ENCODE results near the gene MYO9B.

- TF ChIP-seq CTCF (IDR thresholded peaks at IDR 0.05) (no peak), POLR2A (IDR thresholded peaks at IDR 0.05) (no peak)
Observed at GRCh38 chr19:17104679-17105078, 29.1 kb downstream of the MYO9B start.

All from right lobe of liver (tissue), 4 donors.